DMS114 treated with DMSO at 0.1 percent for 48 hours (cell line): ENCODE measurements around the gene BEX1.
"Not testable (repeated sequence)": the region's sequence is repeated elsewhere in the genome, so short reads cannot be mapped to it uniquely, and the experiment has no call there.

Experiments
- DNase-seq: peaks from one replicate; lab custom pipeline; 2025; ENCODE audit not compliant: unreplicated experiment; lab: John Stamatoyannopoulos, UW

BEX1 gene

GRCh38 chrX:103063918-103064434 is at the start of gene BEX1:
TSS of gene BEX1 (minus strand) at chrX:103064171. CDS start at chrX:103063274, 897 bp downstream.
- peak; percentile 71 for DNase-seq

- DNase-seq, result not testable (repeated sequence)
Observed at GRCh38 chrX:103109497-103109896, 45.5 kb upstream of the BEX1 start.

- no peak for DNase-seq
Observed at GRCh38 chrX:103107836-103108235, 43.9 kb upstream of the BEX1 start.

- not testable (repeated sequence) for DNase-seq
Observed at GRCh38 chrX:103107227-103107737, 43.3 kb upstream of the BEX1 start.

GRCh38 chrX:103104370-103104769 is 40.4 kb upstream of the BEX1 start:
- not testable (repeated sequence) for DNase-seq

GRCh38 chrX:103103866-103104265 is 39.9 kb upstream of the BEX1 start:
- not testable (repeated sequence) for DNase-seq

- no peak for DNase-seq
Observed at GRCh38 chrX:103101299-103102042, 37.5 kb upstream of the BEX1 start.

- no peak for DNase-seq
Observed at GRCh38 chrX:103100484-103100883, 36.5 kb upstream of the BEX1 start.

GRCh38 chrX:103099691-103100090 is 35.7 kb upstream of the BEX1 start:
- no peak for DNase-seq

- no peak for DNase-seq
Observed at GRCh38 chrX:103098488-103098887, 34.5 kb upstream of the BEX1 start.

- DNase-seq, result no peak
Observed at GRCh38 chrX:103092942-103093341, 29.0 kb upstream of the BEX1 start, which contains the start of gene NXF3. TSS of gene NXF3 (minus strand) at chrX:103093143. CDS start at chrX:103093023, 120 bp downstream.

GRCh38 chrX:103081051-103081450 is 17.1 kb upstream of the BEX1 start:
- DNase-seq, result no peak

GRCh38 chrX:103073467-103073866 is 9.5 kb upstream of the BEX1 start:
- DNase-seq, result no peak

GRCh38 chrX:103066606-103067005 is 2.6 kb upstream of the BEX1 start:
- no peak for DNase-seq

- DNase-seq, result peak; percentile 31
Observed at GRCh38 chrX:103063191-103063845, 653 bp downstream of the BEX1 start.

- no peak for DNase-seq
Observed at GRCh38 chrX:103061486-103061885, 2.5 kb downstream of the BEX1 start.

- DNase-seq, result no peak
Observed at GRCh38 chrX:103056902-103057301, 7.1 kb downstream of the BEX1 start.

- no peak for DNase-seq
Observed at GRCh38 chrX:103052625-103053024, 11.3 kb downstream of the BEX1 start.

GRCh38 chrX:103051260-103051789 is 12.6 kb downstream of the BEX1 start:
- no peak for DNase-seq

GRCh38 chrX:103033371-103033770 is 30.6 kb downstream of the BEX1 start:
- DNase-seq, result not testable (repeated sequence)

- no peak for DNase-seq
Observed at GRCh38 chrX:103017542-103017941, 46.4 kb downstream of the BEX1 start.

GRCh38 chrX:103012945-103013344 is 51.0 kb downstream of the BEX1 start:
- DNase-seq, result no peak
